Medulla oblongata (tissue), 1 donor: ENCODE measurements around the gene RAPGEF1.

ENCODE experiments used
- DNase-seq: peaks from one replicate; pipeline ENCODE4 v3.0.0-alpha.2; 2015; ENCODE audit errors: extremely low spot score

The RAPGEF1 gene

GRCh38 chr9:131530920-131531832 is 208.7 kb downstream of the RAPGEF1 start, which contains the start of gene UCK1:
Gene UCK1, minus strand, starts transcription at chr9:131531263. Its CDS starts 89 bp downstream, at chr9:131531174.
- DNase-seq: peak; percentile 82

GRCh38 chr9:131530546-131530919 is 209.3 kb downstream of the RAPGEF1 start:
- no peak for DNase-seq

GRCh38 chr9:131529597-131530545 is 210.0 kb downstream of the RAPGEF1 start:
- DNase-seq: no peak

GRCh38 chr9:131528886-131529505 is 210.9 kb downstream of the RAPGEF1 start:
- DNase-seq: no peak

DNA sequence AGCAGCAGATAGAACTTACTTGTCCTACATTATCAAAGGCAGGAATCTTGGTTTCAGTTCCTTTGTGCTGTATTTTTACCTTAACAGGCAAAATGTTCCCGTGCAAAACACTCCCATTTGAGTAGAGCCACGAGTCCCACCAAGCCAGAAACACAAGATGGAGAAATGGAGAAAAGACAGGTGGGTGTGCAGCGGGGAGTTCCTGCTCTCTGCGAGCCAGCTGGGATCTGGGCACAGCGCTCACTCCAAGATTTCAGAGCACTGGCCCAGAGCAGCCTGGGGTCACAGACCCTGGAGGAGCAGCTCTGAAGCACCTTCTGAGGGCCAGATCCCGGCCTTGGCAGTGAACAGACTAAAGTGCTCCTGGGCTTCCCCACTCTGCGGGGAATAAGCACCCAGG is 211.7 kb downstream of the RAPGEF1 start:
- no peak for DNase-seq
